GM15510 (cell line): ENCODE results near the gene UBAC1.

Experiments used
- POLR2A ChIP-seq: IDR thresholded peaks from 3 replicates; pipeline ENCODE4 v1.6.1; 2011; ENCODE audit warnings: borderline replicate concordance; ENCODE audit not compliant: insufficient read length; ENCODE audit errors: extremely low read depth

The UBAC1 gene

GRCh38 chr9:135928731-135929655 is 32.2 kb downstream of the UBAC1 start:
- TF ChIP-seq POLR2A = no peak

DNA sequence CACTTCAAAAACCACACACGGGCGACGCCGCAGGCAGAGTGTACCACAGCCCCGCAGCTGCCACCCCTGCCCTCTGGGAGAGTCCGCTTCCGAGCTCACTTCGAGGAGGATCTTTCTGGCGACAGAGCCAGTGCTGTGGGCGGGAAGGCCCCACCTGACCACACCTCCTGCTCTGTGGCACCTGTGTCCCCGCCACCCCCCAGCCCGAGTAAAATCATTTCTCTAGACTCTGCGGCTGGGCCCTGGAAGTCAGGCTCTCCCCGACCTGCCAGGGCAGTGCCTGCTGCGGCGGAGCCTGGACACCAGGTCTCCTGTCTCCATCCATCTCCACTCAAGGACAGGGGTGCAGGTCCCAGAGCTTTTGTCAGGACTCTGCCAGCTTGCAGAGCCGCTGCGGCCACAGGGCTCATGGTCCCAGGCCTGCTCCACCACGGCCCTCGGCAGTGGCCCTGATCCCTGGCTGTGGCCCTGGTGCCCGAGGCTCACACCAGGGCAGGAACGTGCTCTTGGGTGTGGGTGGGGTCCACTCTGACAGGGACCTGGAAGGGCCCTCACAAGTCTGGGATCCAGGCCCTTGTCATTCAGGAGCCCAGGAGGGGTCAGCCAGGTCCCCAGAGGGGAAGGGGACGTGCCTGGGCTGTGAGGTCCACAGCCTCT is 33.0 kb downstream of the UBAC1 start:
- TF ChIP-seq POLR2A = no peak

GRCh38 chr9:135927195-135928013 is 33.8 kb downstream of the UBAC1 start:
- no peak for TF ChIP-seq POLR2A

GRCh38 chr9:135926402-135927194 is 34.6 kb downstream of the UBAC1 start:
- TF ChIP-seq POLR2A = no peak

GRCh38 chr9:135925496-135926133 is 35.6 kb downstream of the UBAC1 start:
- no peak for TF ChIP-seq POLR2A

GRCh38 chr9:135924628-135925338 is 36.4 kb downstream of the UBAC1 start:
- no peak for TF ChIP-seq POLR2A

DNA sequence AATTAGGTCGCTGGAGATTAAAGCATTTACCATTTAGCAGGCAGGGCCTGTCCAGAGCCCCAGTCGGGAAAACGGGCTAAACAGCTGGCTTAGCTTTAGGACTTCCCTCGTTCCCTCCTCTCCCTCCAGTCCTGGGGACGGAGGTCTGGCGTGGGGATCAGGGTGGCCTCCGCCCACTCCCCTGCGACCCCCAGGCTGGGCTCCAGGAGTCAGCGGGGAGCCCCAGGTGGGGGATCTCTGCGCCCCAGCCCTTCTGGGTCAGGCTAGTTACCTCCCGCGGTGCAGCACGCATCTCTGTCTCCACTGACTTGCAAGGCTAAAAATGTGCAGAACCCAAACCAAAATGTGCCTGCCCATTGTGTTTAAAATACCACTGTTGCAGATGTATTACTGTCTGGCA is 37.7 kb downstream of the UBAC1 start:
- TF ChIP-seq POLR2A = no peak

GRCh38 chr9:135921749-135922310 is 39.3 kb downstream of the UBAC1 start:
- no peak for TF ChIP-seq POLR2A

- TF ChIP-seq POLR2A = no peak
These were observed 40.1 kb downstream of the UBAC1 start for GRCh38 chr9:135920973-135921585.

DNA sequence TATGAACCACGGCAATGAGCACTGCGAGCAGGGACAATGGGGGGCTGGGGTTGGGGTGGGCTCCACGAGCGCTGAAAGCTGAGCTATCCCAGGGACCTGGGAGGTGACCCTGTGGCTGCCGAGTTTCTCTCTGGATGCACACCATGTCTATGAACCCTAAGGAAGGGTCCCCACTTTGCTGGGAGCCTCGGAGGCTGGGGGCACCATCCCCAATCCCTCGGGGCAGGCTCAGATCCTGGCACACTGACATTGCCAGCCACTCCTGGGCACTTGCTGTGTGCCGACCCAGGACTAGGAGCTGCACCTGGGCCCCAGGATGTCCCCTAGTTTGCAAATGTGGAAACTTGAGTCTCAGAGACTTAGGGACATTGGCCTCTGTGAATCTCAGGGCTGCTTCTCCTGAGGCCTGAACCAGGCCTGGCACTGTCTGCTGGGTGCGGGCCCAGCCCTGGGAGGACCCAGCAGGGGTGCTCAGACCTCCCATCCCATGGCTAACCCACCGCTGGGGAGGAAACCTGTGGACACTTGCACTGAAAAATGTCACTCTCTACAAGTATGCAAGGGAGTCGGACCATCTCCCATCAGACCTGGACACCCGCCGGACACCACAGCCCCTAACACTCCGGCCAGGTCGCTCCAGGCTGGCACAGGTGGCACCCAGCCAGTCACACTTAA is 40.8 kb downstream of the UBAC1 start:
- TF ChIP-seq POLR2A = no peak

DNA sequence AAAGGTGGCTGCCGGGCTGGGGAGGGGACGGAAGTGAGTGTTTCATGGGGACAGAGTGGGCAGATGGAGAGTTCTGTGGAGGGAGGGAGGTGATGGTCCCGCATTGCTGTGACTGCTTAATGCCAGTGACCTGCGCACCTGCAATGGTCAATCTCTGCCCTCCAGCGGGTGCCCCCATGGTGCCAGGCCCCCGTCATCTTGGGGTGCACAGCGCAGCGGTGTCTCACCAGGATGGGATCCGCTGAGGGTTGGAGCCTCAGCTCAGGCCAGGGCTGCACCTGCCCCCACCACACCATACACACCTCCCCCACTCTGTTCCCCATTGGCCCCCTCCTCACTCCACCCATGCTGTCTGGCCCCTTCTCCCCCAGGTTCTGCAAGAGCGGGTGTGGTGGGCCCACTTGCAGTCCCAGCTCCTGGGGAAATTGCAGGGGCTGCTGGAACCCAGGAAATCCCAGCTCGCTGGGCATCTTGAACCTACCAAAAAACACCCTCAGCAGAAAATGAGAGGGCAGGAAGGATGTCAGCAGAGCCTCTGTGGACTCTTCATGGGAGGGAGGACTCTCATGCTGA is 41.8 kb downstream of the UBAC1 start:
- TF ChIP-seq POLR2A = no peak

DNA sequence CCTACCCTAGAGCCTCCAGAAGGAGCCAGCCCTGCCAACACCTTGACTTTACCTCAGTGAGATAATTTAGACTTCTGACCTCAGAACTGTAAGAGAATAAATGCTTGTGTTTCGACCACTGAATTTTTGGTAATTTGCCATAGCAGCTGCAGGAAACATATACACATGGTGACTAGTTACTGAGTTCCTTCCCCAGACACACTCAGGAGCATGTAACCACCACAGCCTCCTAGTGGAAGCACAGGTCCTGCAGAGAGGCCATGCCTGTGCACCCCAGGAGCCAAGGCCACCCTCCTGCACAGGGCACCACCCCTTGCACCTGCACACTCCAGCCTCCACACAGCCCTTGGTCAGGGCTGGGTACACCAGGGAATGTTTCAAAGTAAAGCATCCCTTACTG is 46.3 kb downstream of the UBAC1 start:
- no peak for TF ChIP-seq POLR2A
